SK-N-SH (cell line): Measurements from ENCODE around the gene KCNK18.

Experiments
- JUND ChIP-seq: IDR thresholded peaks from 2 replicates; pipeline ENCODE4 v1.4.0; 2012
- POLR2AphosphoS5 ChIP-seq: IDR thresholded peaks from 2 replicates; pipeline ENCODE4 v1.6.1; 2012; ENCODE audit warnings: low read depth, low read length
- RXRA ChIP-seq: IDR thresholded peaks from 2 replicates; pipeline ENCODE4 v1.4.0; 2012; ENCODE audit warnings: low read depth, mild to moderate bottlenecking, borderline replicate concordance
- TAF1 ChIP-seq: IDR thresholded peaks from 2 replicates; pipeline ENCODE4 v1.6.1; 2012; ENCODE audit warnings: low read depth, mild to moderate bottlenecking, low read length, moderate library complexity, borderline replicate concordance
- TF ChIP-seq, protein P1 (sequence below): fragments of 200-600 bp; sonication (generic); IDR thresholded peaks from 2 replicates; pipeline ENCODE4 v1.6.1; 2017; ENCODE audit warnings: antibody characterized with exemption, mild to moderate bottlenecking, moderate library complexity
- TF ChIP-seq, protein P2 (sequence below): IDR thresholded peaks from 2 replicates; pipeline ENCODE4; 2012

DNA sequence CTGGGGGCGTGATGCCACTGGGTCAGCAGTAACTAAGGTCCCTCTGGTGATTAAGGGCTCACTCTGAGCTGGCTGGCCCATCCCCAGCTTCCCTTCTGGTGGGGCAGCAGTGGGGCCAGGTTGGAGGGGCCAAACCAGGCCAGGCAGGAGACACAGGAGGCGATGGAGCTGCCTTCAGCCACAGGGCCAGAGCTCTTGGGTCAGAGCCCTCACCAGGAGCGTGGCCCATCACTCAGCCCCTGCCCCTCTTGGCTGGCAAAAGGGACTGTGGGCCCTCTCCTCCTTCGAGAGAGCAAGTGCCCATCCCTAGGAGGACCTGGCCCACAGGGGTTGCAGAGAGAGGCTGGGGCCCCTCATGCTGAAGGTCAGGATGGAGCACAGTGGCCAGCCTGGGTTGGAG is 4.5 kb downstream of the KCNK18 start:
- TF ChIP-seq, protein P1, sequence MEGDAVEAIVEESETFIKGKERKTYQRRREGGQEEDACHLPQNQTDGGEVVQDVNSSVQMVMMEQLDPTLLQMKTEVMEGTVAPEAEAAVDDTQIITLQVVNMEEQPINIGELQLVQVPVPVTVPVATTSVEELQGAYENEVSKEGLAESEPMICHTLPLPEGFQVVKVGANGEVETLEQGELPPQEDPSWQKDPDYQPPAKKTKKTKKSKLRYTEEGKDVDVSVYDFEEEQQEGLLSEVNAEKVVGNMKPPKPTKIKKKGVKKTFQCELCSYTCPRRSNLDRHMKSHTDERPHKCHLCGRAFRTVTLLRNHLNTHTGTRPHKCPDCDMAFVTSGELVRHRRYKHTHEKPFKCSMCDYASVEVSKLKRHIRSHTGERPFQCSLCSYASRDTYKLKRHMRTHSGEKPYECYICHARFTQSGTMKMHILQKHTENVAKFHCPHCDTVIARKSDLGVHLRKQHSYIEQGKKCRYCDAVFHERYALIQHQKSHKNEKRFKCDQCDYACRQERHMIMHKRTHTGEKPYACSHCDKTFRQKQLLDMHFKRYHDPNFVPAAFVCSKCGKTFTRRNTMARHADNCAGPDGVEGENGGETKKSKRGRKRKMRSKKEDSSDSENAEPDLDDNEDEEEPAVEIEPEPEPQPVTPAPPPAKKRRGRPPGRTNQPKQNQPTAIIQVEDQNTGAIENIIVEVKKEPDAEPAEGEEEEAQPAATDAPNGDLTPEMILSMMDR = no peak
- TF ChIP-seq POLR2AphosphoS5 (no peak), RXRA (no peak), JUND (no peak), TAF1 (no peak)
- TF ChIP-seq, protein P2, sequence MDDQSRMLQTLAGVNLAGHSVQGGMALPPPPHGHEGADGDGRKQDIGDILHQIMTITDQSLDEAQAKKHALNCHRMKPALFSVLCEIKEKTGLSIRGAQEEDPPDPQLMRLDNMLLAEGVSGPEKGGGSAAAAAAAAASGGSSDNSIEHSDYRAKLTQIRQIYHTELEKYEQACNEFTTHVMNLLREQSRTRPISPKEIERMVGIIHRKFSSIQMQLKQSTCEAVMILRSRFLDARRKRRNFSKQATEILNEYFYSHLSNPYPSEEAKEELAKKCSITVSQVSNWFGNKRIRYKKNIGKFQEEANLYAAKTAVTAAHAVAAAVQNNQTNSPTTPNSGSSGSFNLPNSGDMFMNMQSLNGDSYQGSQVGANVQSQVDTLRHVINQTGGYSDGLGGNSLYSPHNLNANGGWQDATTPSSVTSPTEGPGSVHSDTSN = no peak
